Stimulated activated CD8-positive, alpha-beta memory T cell treated with anti-CD3 and anti-CD28 coated beads, Interleukin-15, amount 100 ng/mL, for 1 hour (primary cell): ENCODE data around the gene ALPK1.
"Not testable (repeated sequence)": the region's sequence is repeated elsewhere in the genome, so short reads cannot be mapped to it uniquely, and the experiment has no call there.

ENCODE experiments used
- DNase-seq: peaks from one replicate; pipeline ENCODE4 v3.0.0-alpha.2; 2020; ENCODE audit warnings: low read depth

Gene ALPK1

GRCh38 chr4:112284662-112285411 lies 12.3 kb upstream of the ALPK1 start:
- no peak for DNase-seq

- no peak for DNase-seq
These were observed 9.7 kb upstream of the ALPK1 start for GRCh38 chr4:112287258-112287989.

- DNase-seq, result no peak
These were observed 8.7 kb upstream of the ALPK1 start for GRCh38 chr4:112288455-112288854.

GRCh38 chr4:112289407-112290253 lies 7.5 kb upstream of the ALPK1 start:
- DNase-seq, result no peak

- no peak for DNase-seq
These were observed 6.8 kb upstream of the ALPK1 start for GRCh38 chr4:112290341-112290740.

- DNase-seq, result no peak
These were observed 2.6 kb downstream of the ALPK1 start for GRCh38 chr4:112299721-112300120.

GRCh38 chr4:112302320-112303274 lies 5.4 kb downstream of the ALPK1 start:
- no peak for DNase-seq

GRCh38 chr4:112305477-112305876 lies 8.3 kb downstream of the ALPK1 start:
- DNase-seq, result not testable (repeated sequence)

GRCh38 chr4:112309263-112309791 lies 12.2 kb downstream of the ALPK1 start:
- DNase-seq, result not testable (repeated sequence)

- DNase-seq, result no peak
These were observed 14.3 kb downstream of the ALPK1 start for GRCh38 chr4:112311516-112311915.

- no peak for DNase-seq
These were observed 15.6 kb downstream of the ALPK1 start for GRCh38 chr4:112312610-112313239.

GRCh38 chr4:112315446-112315845 lies 18.3 kb downstream of the ALPK1 start:
- no peak for DNase-seq

- no peak for DNase-seq
These were observed 19.2 kb downstream of the ALPK1 start for GRCh38 chr4:112316360-112316759.

- no peak for DNase-seq
These were observed 21.3 kb downstream of the ALPK1 start for GRCh38 chr4:112318239-112319142.

- DNase-seq, result peak; percentile 71
These were observed 24.9 kb downstream of the ALPK1 start for GRCh38 chr4:112321776-112322684.

GRCh38 chr4:112322866-112323265 lies 25.7 kb downstream of the ALPK1 start:
- DNase-seq, result no peak

GRCh38 chr4:112325530-112325929 lies 28.4 kb downstream of the ALPK1 start:
- DNase-seq, result no peak

GRCh38 chr4:112327965-112328733 lies 31.0 kb downstream of the ALPK1 start:
- no peak for DNase-seq
